OCI-LY3 (cell line): Measurements from ENCODE around the gene FBXL15.

Experiments
- EZH2phosphoT487 ChIP-seq: fragments of 200-600 bp; shearing (Covaris generic); IDR thresholded peaks from 2 replicates; pipeline ENCODE4 v1.6.1; 2018; ENCODE audit warnings: antibody characterized with exemption, mixed run types, low read depth
- TF ChIP-seq, protein P1 (sequence below): fragments of 200-600, 300-600 bp; sonication (generic); IDR thresholded peaks from 2 replicates; pipeline ENCODE4 v1.5.1; 2014; ENCODE audit warnings: antibody characterized with exemption, low read length, low read depth

DNA sequence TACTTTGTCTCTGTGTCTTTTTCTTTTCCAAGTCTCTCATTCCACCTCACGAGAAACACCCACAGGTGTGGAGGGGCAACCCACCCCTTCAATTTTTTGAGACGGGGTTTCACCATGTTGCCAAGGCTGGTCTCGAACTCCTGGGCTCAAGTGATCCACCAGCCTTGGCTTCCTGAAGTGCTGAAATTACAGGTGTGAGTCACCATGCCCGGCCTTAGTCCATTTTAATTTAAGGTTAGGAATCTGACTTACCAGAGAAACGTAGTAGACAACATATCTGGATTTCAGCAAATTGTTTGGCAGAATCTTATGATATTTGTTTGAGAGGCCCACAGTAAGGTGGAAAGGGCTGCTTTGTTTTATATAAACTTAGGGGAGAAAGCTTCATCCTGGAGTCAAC, 28.3 kb upstream of the FBXL15 start:
- no peak for TF ChIP-seq EZH2phosphoT487
- TF ChIP-seq, protein P1, sequence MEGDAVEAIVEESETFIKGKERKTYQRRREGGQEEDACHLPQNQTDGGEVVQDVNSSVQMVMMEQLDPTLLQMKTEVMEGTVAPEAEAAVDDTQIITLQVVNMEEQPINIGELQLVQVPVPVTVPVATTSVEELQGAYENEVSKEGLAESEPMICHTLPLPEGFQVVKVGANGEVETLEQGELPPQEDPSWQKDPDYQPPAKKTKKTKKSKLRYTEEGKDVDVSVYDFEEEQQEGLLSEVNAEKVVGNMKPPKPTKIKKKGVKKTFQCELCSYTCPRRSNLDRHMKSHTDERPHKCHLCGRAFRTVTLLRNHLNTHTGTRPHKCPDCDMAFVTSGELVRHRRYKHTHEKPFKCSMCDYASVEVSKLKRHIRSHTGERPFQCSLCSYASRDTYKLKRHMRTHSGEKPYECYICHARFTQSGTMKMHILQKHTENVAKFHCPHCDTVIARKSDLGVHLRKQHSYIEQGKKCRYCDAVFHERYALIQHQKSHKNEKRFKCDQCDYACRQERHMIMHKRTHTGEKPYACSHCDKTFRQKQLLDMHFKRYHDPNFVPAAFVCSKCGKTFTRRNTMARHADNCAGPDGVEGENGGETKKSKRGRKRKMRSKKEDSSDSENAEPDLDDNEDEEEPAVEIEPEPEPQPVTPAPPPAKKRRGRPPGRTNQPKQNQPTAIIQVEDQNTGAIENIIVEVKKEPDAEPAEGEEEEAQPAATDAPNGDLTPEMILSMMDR = no peak
